ENCODE results near the gene TLR9. TPM values are rescaled to one million over a fixed set of nuclear protein-coding genes. Genes with fewer than 3 reads are reported as not detected.

Gene TLR9
- total RNA-seq, 4 donors from 2014 or later = not detected

DNA sequence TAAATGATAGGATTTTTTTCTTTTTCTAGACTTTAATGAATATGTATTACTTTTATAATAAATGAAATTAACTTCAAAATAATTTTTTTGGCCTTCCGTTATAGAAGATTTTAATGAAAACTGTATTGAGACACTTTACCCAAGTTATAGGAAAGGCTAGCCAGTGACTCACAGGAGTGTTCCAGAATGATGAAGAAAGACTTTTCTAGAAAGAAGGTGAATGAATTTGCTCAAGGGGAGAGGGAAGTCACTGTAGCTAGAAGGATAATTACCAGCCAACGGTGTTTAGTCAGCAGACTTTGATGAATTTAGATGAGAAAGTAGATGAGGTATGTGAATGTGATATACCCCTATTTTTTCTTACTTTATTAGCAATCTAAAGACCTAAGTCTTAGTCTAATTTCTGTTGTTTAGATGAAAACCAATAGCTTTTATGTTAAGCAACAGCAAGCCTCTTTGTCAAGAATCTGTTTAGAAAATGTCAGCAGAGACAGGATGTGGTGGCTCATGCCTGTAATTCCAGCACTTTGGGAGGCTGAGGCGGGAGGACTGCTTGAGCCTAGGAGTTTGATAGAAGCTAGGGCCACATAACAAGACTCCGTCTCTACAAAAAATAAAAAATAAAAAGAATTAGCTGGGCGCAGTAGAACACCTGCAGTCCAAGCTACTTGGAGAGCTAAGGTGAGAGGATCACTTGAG lies 24.3 kb downstream of the TLR9 start:
- Histone ChIP-seq H3K27ac (no peak overlapping the region), H3K36me3 (peaks cover 3 to 66% of the 10 kb centered on the region in 2 donors), H3K4me1 (peaks cover 0 to 63% (median 10%) of the 10 kb centered on the region in 3 donors), H3K27me3 (no peaks in the 10 kb centered on the region), H3K4me3 (no peak overlapping the region), H3K9me3 (no peaks in the 10 kb centered on the region)
- ATAC-seq = no peak
- TF ChIP-seq POLR2AphosphoS5 (IDR thresholded peaks at IDR 0.05) (no peak), POLR2A (IDR thresholded peaks at IDR 0.05) (no peak), EP300 (IDR thresholded peaks at IDR 0.05) (no peak)
- TF ChIP-seq, protein P1, sequence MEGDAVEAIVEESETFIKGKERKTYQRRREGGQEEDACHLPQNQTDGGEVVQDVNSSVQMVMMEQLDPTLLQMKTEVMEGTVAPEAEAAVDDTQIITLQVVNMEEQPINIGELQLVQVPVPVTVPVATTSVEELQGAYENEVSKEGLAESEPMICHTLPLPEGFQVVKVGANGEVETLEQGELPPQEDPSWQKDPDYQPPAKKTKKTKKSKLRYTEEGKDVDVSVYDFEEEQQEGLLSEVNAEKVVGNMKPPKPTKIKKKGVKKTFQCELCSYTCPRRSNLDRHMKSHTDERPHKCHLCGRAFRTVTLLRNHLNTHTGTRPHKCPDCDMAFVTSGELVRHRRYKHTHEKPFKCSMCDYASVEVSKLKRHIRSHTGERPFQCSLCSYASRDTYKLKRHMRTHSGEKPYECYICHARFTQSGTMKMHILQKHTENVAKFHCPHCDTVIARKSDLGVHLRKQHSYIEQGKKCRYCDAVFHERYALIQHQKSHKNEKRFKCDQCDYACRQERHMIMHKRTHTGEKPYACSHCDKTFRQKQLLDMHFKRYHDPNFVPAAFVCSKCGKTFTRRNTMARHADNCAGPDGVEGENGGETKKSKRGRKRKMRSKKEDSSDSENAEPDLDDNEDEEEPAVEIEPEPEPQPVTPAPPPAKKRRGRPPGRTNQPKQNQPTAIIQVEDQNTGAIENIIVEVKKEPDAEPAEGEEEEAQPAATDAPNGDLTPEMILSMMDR (IDR thresholded peaks at IDR 0.05) = no peak
- WGBS, 2 donors (ENCODE audit: low coverage in 1 of 2) = 81 to 90% methylated on average over 5 of the region's 5 CpGs

DNA sequence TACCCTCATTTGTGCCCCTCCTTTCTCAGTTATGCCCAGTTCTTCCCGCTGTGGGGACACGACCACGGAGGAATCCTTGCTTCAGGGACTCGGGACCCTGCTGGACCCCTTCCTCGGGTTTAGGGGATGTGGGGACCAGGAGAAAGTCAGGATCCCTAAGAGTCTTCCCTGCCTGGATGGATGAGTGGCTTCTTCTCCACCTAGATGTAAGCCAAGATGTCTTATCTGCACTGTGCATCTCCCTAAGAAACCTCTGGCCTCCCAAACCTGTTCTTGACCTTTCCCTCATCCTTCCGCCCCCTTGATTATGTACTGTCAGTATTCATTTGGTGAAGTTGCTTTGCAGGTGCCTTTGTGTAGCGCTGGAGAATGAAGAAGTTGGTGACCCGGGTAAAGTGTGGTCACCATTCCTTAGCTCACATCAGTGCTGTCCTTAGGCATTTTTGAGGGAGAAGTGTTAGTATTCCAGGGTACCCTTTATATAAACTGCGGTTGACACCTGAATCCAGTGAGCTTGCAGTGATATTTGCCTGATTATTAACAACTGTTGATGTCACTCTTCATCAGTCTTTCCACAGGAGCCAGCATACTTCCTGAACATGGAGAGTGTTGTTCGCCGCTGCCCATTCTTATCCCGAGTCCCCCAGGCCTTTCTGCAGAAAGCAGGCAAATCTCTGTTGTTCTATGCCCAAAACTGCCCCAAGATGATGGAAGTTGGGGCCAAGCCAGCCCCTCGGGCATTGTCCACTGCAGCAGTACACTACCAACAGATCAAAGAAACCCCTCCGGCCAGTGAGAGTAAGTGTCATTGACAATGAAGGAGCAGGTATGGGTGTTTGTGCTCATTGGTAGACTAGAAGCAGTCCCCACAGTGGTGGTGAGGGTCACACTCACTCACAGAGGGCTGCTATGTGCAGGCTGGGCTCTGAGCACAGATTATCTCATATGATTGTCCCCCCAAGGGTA lies 26.5 kb downstream of the TLR9 start:
- Histone ChIP-seq H3K27me3 (no peaks in the 10 kb centered on the region), H3K9me3 (no peaks in the 10 kb centered on the region), H3K4me1 (peaks cover 0 to 83% (median 22%) of the 10 kb centered on the region in 3 donors), H3K4me3 (peak overlapping the region; percentile 82 to 96), H3K27ac (peak overlapping the region in 3 of 4 donors; percentile 79 to 88 (median 81)), H3K36me3 (peaks cover 0 to 44% of the 10 kb centered on the region in 2 donors)
- no peak for TF ChIP-seq EP300 (IDR thresholded peaks at IDR 0.05)
- TF ChIP-seq POLR2AphosphoS5 (IDR thresholded peaks at IDR 0.05) = no peak
- no peak for TF ChIP-seq POLR2A (IDR thresholded peaks at IDR 0.05)
- TF ChIP-seq, protein P1 (IDR thresholded peaks at IDR 0.05) = no peak
- ATAC-seq = no peak
- WGBS, 2 donors (ENCODE audit: low coverage in 1 of 2) = 29 to 55% methylated on average over 3 to 5 of the region's 14 CpGs

DNA sequence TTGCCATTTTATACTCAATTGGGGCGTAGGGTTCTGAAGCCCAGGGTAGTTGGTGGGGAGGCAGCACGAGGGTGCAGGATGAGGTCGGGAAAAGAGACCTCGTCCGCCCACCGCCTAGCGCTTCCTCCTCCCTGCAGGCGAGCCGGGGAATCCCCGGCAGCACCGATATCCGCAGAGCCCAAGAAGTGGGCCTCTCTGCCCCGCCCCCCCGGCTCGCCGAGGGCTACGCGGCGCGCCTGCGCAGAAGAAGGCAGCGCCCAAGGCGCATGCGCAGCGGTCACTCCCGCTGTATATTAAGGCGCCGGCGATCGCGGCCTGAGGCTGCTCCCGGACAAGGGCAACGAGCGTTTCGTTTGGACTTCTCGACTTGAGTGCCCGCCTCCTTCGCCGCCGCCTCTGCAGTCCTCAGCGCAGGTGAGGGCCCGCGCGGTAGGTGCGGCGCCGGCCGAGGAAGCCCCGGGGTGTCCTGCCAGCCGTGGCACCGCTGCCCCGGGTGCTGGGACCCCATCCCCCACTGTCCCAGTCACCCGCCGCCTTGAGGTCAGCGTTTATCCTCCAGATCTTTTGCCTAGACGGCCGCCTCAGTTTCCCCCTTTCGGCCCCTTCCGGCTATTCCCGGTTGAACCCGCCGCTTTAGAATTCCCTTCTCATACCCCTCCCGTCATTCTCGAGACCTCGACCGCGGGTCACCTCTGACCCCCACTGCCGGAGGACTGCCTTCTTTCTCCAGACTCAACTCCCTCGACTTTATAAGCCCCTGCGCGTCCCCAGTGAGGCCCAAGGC lies 27.4 kb downstream of the TLR9 start, which contains the start of gene ALAS1:
TSS of gene ALAS1 (plus strand) at position 319 of the 784 bp plus-strand sequence. CDS start 1,082 bp downstream, outside the sequence.
- peaks cover 0 to 85% (median 22%) of the 10 kb centered on the region in 3 donors for H3K4me1 ChIP-seq
- TF ChIP-seq POLR2AphosphoS5 (IDR thresholded peaks at IDR 0.05) (peak; percentile 61), POLR2A (IDR thresholded peaks at IDR 0.05) (peak; percentile 71 to 78), EP300 (IDR thresholded peaks at IDR 0.05) (no peak)
- TF ChIP-seq, protein P1 (IDR thresholded peaks at IDR 0.05) = peak in 3 of 4 experiments; percentile 34 to 57 (median 49)
- 0% methylated on average over 18 to 28 of the region's 71 CpGs for WGBS, 2 donors (ENCODE audit: low coverage in 1 of 2)

DNA sequence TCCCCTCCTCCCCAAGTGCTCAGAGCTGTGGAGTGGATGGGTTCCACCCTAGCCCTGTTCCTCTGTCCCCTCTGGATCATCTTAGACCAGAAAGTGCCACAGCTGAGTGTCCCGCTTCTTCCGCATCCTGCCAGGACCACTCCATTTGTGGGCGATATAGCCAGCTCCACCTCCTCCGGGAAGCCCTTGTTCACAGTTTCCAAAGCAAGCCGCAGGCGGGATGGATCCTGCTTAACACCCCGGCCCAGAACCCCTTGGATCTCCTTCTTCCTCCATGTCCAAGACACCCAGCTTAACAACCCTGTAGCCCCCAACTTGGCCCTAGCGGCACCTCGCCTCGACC lies 28.0 kb downstream of the TLR9 start:
- TF ChIP-seq POLR2AphosphoS5 (IDR thresholded peaks at IDR 0.05) (no peak), EP300 (IDR thresholded peaks at IDR 0.05) (no peak), POLR2A (IDR thresholded peaks at IDR 0.05) (no peak)
- TF ChIP-seq, protein P1 (IDR thresholded peaks at IDR 0.05) = no peak
- H3K9me3 ChIP-seq = no peaks in the 10 kb centered on the region
- H3K4me1 ChIP-seq = peaks cover 0 to 86% (median 22%) of the 10 kb centered on the region in 3 donors
- no peaks in the 10 kb centered on the region for H3K27me3 ChIP-seq
- peaks cover 0 to 29% of the 10 kb centered on the region in 2 donors for H3K36me3 ChIP-seq
- H3K4me3 ChIP-seq = peak overlapping the region; percentile 82 to 96
- peak overlapping the region in 3 of 4 donors; percentile 79 to 88 (median 81) for H3K27ac ChIP-seq
- peak; percentile 3 for ATAC-seq
- WGBS, 2 donors (ENCODE audit: low coverage in 1 of 2) = 42 to 80% methylated on average over 1 to 4 of the region's 10 CpGs

More for the DNA sequence above, 27.4 kb downstream of the TLR9 start, which contains the start of gene ALAS1:
- Histone ChIP-seq H3K27ac (peak within 1 kb of the TSS; percentile 66 to 88 (median 80)), H3K27me3 (no peaks in the 10 kb centered on the region), H3K4me3 (peak within 1 kb of the TSS; percentile 82 to 96), H3K9me3 (no peaks in the 10 kb centered on the region), H3K36me3 (peaks cover 0 to 35% of the 10 kb centered on the region in 2 donors)
- peak; percentile 93 for ATAC-seq

Measured in gastroesophageal sphincter (tissue), 4 donors.